Natural killer cell (primary cell): ENCODE results near the gene EIF2B2. TPM values are rescaled to one million over a fixed set of nuclear protein-coding genes. Genes with fewer than 3 reads are reported as not detected.

Experiments used
- ATAC-seq, 3 donors: fragments of 150-1000 bp in 2 of 3; fragments of 200-7000 bp in 1 of 3; cut with Tn5 transposase; 1 replicate in 1 of 3; 2 replicates in 2 of 3; pipeline ENCODE4 v1.10.0; 2021; ENCODE audit warnings: mild to moderate bottlenecking in 2 of 3, moderate library complexity in 2 of 3
- DNase-seq, 2 donors: peaks; one replicate each; pipeline versions ENCODE4 v3.0.0 to v3.0.0-alpha.2; 2013 to 2021; ENCODE audit warnings: mixed read lengths in 1 of 2
- H3K27ac ChIP-seq: one replicate; pipeline ENCODE4 v1.5.1; 2013; ENCODE audit warnings: mild to moderate bottlenecking, low read length
- H3K27me3 ChIP-seq: one replicate; pipeline ENCODE4 v1.6.1; 2013; ENCODE audit warnings: low read length; ENCODE audit not compliant: control insufficient read depth, insufficient read depth
- H3K36me3 ChIP-seq: one replicate; pipeline ENCODE4 v1.6.1; 2013; ENCODE audit warnings: low read length; ENCODE audit not compliant: control insufficient read depth, insufficient read depth
- H3K4me1 ChIP-seq: one replicate; pipeline ENCODE4 v1.6.1; 2013; ENCODE audit warnings: low read length; ENCODE audit not compliant: control insufficient read depth, insufficient read depth
- H3K4me3 ChIP-seq: one replicate; pipeline ENCODE4 v1.5.1; 2013; ENCODE audit warnings: low read length
- H3K9me3 ChIP-seq: one replicate; pipeline ENCODE4 v1.6.1; 2013; ENCODE audit warnings: low read length; ENCODE audit not compliant: control insufficient read depth, insufficient read depth
- H3K27ac Mint-ChIP-seq, 2 donors: one replicate each; pipeline ENCODE4 v1.8.0; 2022; ENCODE audit warnings: mild to moderate bottlenecking in 2 of 2, mixed read lengths in 2 of 2, moderate library complexity in 1 of 2
- H3K27me3 Mint-ChIP-seq, 2 donors: one replicate each; pipeline ENCODE4 v1.8.0; 2022; ENCODE audit warnings: low read depth in 2 of 2, mixed read lengths in 2 of 2
- H3K36me3 Mint-ChIP-seq: one replicate; pipeline ENCODE4 v1.8.0; 2022; ENCODE audit warnings: mixed read lengths
- H3K4me1 Mint-ChIP-seq, 2 donors: one replicate each; pipeline ENCODE4 v1.8.0; 2022; ENCODE audit warnings: mixed read lengths in 2 of 2
- H3K4me3 Mint-ChIP-seq: one replicate; pipeline ENCODE4 v1.8.0; 2022; ENCODE audit warnings: mild to moderate bottlenecking, moderate library complexity, mixed read lengths
- H3K9me3 Mint-ChIP-seq, 2 donors: one replicate each; pipeline ENCODE4 v1.8.0; 2022; ENCODE audit warnings: mixed read lengths in 2 of 2
- CTCF ChIP-seq: fragments of 200-600 bp; IDR thresholded peaks from one replicate; pipeline ENCODE4 v1.8.0; 2022; ENCODE audit warnings: antibody characterized with exemption
- WGBS: methylation state at CpG from one replicate; pipeline ENCODE4 v1.1.7; 2013; ENCODE audit warnings: missing lambda C conversion rate; ENCODE audit not compliant: insufficient coverage; 5-methylcytosine and 5-hydroxymethylcytosine counted together
- intact Hi-C: fragments of 100-400 bp; cut with micrococcal nuclease; formaldehyde crosslinking; loops from one replicate; pipeline ENCODE4 v1.14.2; 2022
- total RNA-seq, 4 donors: library from RNA; stranded (reverse); fragments of 120-200 nt in 1 of 4; gene quantifications; one replicate each; pipeline versions ENCODE4 v1.2.3 to v1.2.4, GENCODE V29; 2013 to 2022

The EIF2B2 gene
- total RNA-seq, 3 donors from 2014 or later (not counting 1 experiment from before 2014, with no cell fraction given) = 22.2 to 45.1 (median 31.2) TPM

DNA sequence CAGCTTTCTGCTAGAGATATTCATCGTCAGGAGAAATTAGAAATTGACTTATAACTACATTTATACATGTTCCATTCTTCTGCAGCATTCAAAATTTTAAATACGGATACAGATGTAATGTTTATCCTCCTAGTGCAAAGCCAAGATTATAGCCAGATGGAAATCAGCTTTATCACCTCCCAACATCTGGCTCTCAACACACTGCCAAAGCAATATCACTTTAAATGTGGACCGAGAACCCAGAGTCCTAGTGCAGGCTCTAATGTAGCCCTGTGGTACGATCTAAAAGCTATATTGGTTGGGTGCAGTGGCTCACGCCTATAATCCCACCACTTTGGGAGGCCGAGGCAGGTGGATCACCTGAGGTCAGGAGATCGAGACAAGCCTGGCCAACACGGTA, 42.0 kb downstream of the EIF2B2 start:
- Mint-ChIP-seq H3K4me1 (peaks cover 7 to 35% of the 10 kb centered on the region in 2 donors), H3K36me3 (no peaks in the 10 kb centered on the region), H3K27ac (no peak overlapping the region), H3K4me3 (no peak overlapping the region), H3K27me3 (no peaks in the 10 kb centered on the region), H3K9me3 (no peaks in the 10 kb centered on the region)
- TF ChIP-seq CTCF = no peak
- no peak overlapping the region for H3K27ac ChIP-seq
- no peak for ATAC-seq
- no peaks in the 10 kb centered on the region for H3K9me3 ChIP-seq
- intact Hi-C loops = no loop called here
- DNase-seq = no peak
- peaks cover 4% of the 10 kb centered on the region for H3K36me3 ChIP-seq
- 78% methylated on average over 8 of the region's 8 CpGs for WGBS
- H3K4me3 ChIP-seq = no peak overlapping the region
- no peaks in the 10 kb centered on the region for H3K4me1 ChIP-seq
- no peaks in the 10 kb centered on the region for H3K27me3 ChIP-seq

DNA sequence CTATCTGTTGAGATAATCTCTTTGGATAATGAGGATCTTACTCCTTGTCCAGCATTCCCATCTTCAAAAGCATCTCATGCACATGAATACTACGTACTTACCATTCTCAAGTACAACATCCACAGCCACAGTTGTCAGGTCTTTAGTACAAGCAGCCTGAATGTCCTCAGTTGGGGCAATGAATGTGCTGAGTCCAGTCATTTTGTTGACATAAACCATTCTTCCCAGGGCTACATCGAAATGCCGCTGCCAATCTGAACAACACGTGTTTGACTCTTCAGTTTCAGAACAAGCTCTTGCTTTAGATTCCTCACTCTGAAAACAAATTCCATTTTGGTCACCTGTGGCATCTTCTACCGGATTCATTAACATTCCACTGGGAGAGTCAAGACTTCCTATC, 43.6 kb downstream of the EIF2B2 start:
- H3K27ac Mint-ChIP-seq = no peak overlapping the region
- ATAC-seq (no peak), DNase-seq (no peak)
- Histone ChIP-seq H3K4me3 (no peak overlapping the region), H3K27me3 (no peaks in the 10 kb centered on the region), H3K9me3 (no peaks in the 10 kb centered on the region), H3K27ac (no peak overlapping the region), H3K36me3 (peaks cover 4% of the 10 kb centered on the region), H3K4me1 (peaks cover 8% of the 10 kb centered on the region)
- 99% methylated on average over 5 of the region's 5 CpGs for WGBS
- no peak for TF ChIP-seq CTCF
- H3K27me3 Mint-ChIP-seq = no peaks in the 10 kb centered on the region
- H3K4me3 Mint-ChIP-seq = no peak overlapping the region
- no peaks in the 10 kb centered on the region for H3K36me3 Mint-ChIP-seq
- no peaks in the 10 kb centered on the region for H3K9me3 Mint-ChIP-seq
- peaks cover 16 to 47% of the 10 kb centered on the region in 2 donors for H3K4me1 Mint-ChIP-seq
- intact Hi-C loops = no loop called here

DNA sequence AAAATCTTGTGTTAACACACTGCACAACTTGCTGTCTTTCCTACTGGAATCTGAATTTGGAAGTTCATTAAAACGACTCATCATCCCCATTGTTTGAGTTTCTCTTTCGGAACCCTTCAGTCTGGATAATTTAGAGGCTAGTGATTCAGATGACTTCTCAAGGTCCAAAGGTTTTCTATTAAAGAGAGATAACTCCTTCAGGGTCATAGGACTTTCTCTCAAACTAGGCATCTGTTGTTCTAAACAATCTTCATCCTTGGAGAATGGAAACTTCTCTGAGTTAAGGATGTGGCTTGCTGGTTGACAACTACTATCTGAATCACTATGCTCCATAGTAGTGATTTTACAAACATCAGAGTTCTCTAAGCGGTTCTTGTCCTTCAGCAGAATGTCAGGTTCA, 44.2 kb downstream of the EIF2B2 start:
- DNase-seq (no peak), ATAC-seq (no peak)
- peaks cover 8% of the 10 kb centered on the region for H3K4me1 ChIP-seq
- TF ChIP-seq CTCF = no peak
- intact Hi-C loops = no loop called here
- peaks cover 4% of the 10 kb centered on the region for H3K36me3 ChIP-seq
- WGBS = 100% methylated on average over 3 of the region's 3 CpGs
- Mint-ChIP-seq H3K4me1 (peaks cover 20 to 50% of the 10 kb centered on the region in 2 donors), H3K27me3 (no peaks in the 10 kb centered on the region), H3K27ac (no peak overlapping the region), H3K4me3 (no peak overlapping the region), H3K9me3 (no peaks in the 10 kb centered on the region), H3K36me3 (no peaks in the 10 kb centered on the region)
- H3K27me3 ChIP-seq = no peaks in the 10 kb centered on the region
- H3K27ac ChIP-seq = no peak overlapping the region
- H3K9me3 ChIP-seq = no peaks in the 10 kb centered on the region
- no peak overlapping the region for H3K4me3 ChIP-seq

DNA sequence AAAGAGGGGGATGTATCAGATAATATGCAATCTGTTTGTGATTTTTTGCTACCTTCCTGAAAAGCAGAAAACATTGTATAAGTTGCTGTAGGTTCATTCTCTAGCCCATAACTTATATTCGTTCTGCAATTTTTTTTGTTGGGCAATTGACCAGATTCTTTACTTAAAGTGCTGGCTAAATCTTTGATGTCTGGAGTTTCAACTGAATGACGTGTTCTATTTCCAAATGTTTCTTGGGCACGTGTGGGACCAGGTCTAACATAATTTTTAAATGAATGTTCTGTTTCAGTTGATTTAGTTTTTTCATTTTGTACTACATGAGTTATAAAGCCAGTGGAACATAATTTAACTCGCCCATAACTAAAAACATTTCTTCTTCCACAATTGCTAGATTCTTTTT, 44.8 kb downstream of the EIF2B2 start:
- Mint-ChIP-seq H3K9me3 (no peaks in the 10 kb centered on the region), H3K27ac (no peak overlapping the region), H3K4me3 (no peak overlapping the region), H3K4me1 (peaks cover 20 to 50% of the 10 kb centered on the region in 2 donors), H3K27me3 (no peaks in the 10 kb centered on the region), H3K36me3 (no peaks in the 10 kb centered on the region)
- H3K27me3 ChIP-seq = no peaks in the 10 kb centered on the region
- H3K9me3 ChIP-seq = no peaks in the 10 kb centered on the region
- ATAC-seq (no peak), DNase-seq (no peak)
- peaks cover 8% of the 10 kb centered on the region for H3K4me1 ChIP-seq
- 97% methylated on average over 4 of the region's 4 CpGs for WGBS
- H3K27ac ChIP-seq = no peak overlapping the region
- H3K36me3 ChIP-seq = no peaks in the 10 kb centered on the region
- no peak for TF ChIP-seq CTCF
- H3K4me3 ChIP-seq = no peak overlapping the region
- intact Hi-C loops = no loop called here
